IMR-90 (cell line): ENCODE data around the gene RIPOR3. TPM values are rescaled to one million over a fixed set of nuclear protein-coding genes. Genes with fewer than 3 reads are reported as not detected.

Source experiments
- ATAC-seq: fragments of 200-7000 bp; cut with Tn5 transposase; 2 replicates; pipeline ENCODE4 v1.9.1; 2020; ENCODE audit warnings: low read depth, mild to moderate bottlenecking, moderate library complexity
- BruUV-seq: library from RNA; stranded (reverse); fragments of 400-500 nt; replicated peaks from 2 replicates; lab custom pipeline; 2021; lab: Mats Ljungman, UMichigan
- CTCF ChIA-PET: fragments of 300-600 bp; formaldehyde crosslinking; extraction: SDS; loops from one replicate; lab custom pipeline; 2021; ENCODE audit warnings: antibody characterized with exemption; lab: Yijun Ruan, JAX
- POLR2A ChIA-PET: fragments of 300-600 bp; sonication (Branson Sonifier 250); formaldehyde crosslinking; loops from one replicate; lab custom pipeline; 2022; ENCODE audit warnings: antibody characterized with exemption; ENCODE audit not compliant: unreplicated experiment; lab: Charles Lee
- DNase-seq: peaks from one replicate; pipeline ENCODE4 v3.0.0; 2013
- H2AFZ ChIP-seq: replicated peaks from 2 replicates; pipeline ENCODE3; 2013; ENCODE audit warnings: low read length, mild to moderate bottlenecking; ENCODE audit not compliant: poor library complexity
- H2AK5ac ChIP-seq: 2 replicates; pipeline ENCODE4 v1.6.1; 2013; ENCODE audit warnings: low read depth, low read length, inconsistent platforms
- H2AK9ac ChIP-seq: replicated peaks from 2 replicates; pipeline ENCODE3; 2013; ENCODE audit warnings: mild to moderate bottlenecking, low read depth, low read length, moderate library complexity; ENCODE audit not compliant: poor library complexity
- H2BK120ac ChIP-seq: 2 replicates; pipeline ENCODE4 v1.6.1; 2013; ENCODE audit warnings: low read depth, low read length, inconsistent platforms
- H2BK15ac ChIP-seq: 3 replicates; pipeline ENCODE4 v1.6.1; 2013; ENCODE audit warnings: low read depth, low read length, inconsistent platforms
- H2BK20ac ChIP-seq: 2 replicates; pipeline ENCODE4 v1.6.1; 2013; ENCODE audit warnings: low read depth, mild to moderate bottlenecking, inconsistent platforms, low read length, moderate library complexity
- H2BK5ac ChIP-seq: 2 replicates; pipeline ENCODE4 v1.6.1; 2013; ENCODE audit warnings: mild to moderate bottlenecking, low read depth, low read length, inconsistent platforms; ENCODE audit not compliant: poor library complexity, severe bottlenecking
- H3K14ac ChIP-seq: replicated peaks from 2 replicates; pipeline ENCODE4 v1.6.1; 2013; ENCODE audit warnings: low read depth, low read length, inconsistent platforms
- H3K18ac ChIP-seq: 2 replicates; pipeline ENCODE4 v1.6.1; 2013; ENCODE audit warnings: low read depth, low read length, control low read depth
- H3K23ac ChIP-seq: 2 replicates; pipeline ENCODE4 v1.6.1; 2013; ENCODE audit warnings: low read depth, low read length, inconsistent platforms
- H3K27ac ChIP-seq: 2 replicates; pipeline ENCODE4 v1.5.1; 2013; ENCODE audit warnings: mild to moderate bottlenecking, control low read depth, low read length; ENCODE audit not compliant: insufficient read depth
- H3K27me3 ChIP-seq: 2 replicates; pipeline ENCODE4 v1.6.1; 2013; ENCODE audit warnings: low read length; ENCODE audit not compliant: control insufficient read depth, insufficient read depth
- H3K36me3 ChIP-seq: 2 replicates; pipeline ENCODE4 v1.6.1; 2013; ENCODE audit warnings: low read length, mixed read lengths; ENCODE audit not compliant: control insufficient read depth, insufficient read depth
- H3K4ac ChIP-seq: 2 replicates; pipeline ENCODE4 v1.6.1; 2013; ENCODE audit warnings: low read depth, low read length, inconsistent platforms
- H3K4me1 ChIP-seq: 2 replicates; pipeline ENCODE4 v1.6.1; 2013; ENCODE audit warnings: low read length, mixed read lengths; ENCODE audit not compliant: control insufficient read depth, insufficient read depth
- H3K4me2 ChIP-seq: 2 replicates; pipeline ENCODE4 v1.6.1; 2013; ENCODE audit warnings: low read depth, mild to moderate bottlenecking, control low read depth, low read length, moderate library complexity
- H3K4me3 ChIP-seq: 2 replicates; pipeline ENCODE4 v1.5.1; 2013; ENCODE audit warnings: low read depth, mild to moderate bottlenecking, control low read depth, low read length, moderate library complexity; ENCODE audit not compliant: insufficient read depth
- H3K56ac ChIP-seq: 2 replicates; pipeline ENCODE4 v1.6.1; 2013; ENCODE audit warnings: low read length, inconsistent platforms; ENCODE audit not compliant: insufficient read depth; ENCODE audit errors: extremely low read depth
- H3K79me1 ChIP-seq, 2 experiments: 2 replicates each; pipeline ENCODE4 v1.6.1; 2013; ENCODE audit warnings: low read length in 2 of 2, inconsistent platforms in 1 of 2, low read depth in 1 of 2
- H3K9ac ChIP-seq: 2 replicates; pipeline ENCODE4 v1.6.1; 2013; ENCODE audit warnings: low read depth, low read length, control low read depth
- H3K9me1 ChIP-seq: 2 replicates; pipeline ENCODE4 v1.6.1; 2013; ENCODE audit warnings: low read length, inconsistent platforms; ENCODE audit not compliant: insufficient read depth
- H3K9me3 ChIP-seq: 2 replicates; pipeline ENCODE4 v1.6.1; 2013; ENCODE audit warnings: low read length; ENCODE audit not compliant: control insufficient read depth, insufficient read depth
- H4K20me1 ChIP-seq: 2 replicates; pipeline ENCODE4 v1.6.1; 2013; ENCODE audit warnings: low read length, inconsistent platforms; ENCODE audit not compliant: insufficient read depth
- H4K5ac ChIP-seq: 2 replicates; pipeline ENCODE4 v1.6.1; 2013; ENCODE audit warnings: mild to moderate bottlenecking, low read depth, low read length, control low read depth
- H4K8ac ChIP-seq, 2 experiments: 2 replicates each; pipeline ENCODE4 v1.6.1; 2013; ENCODE audit warnings: low read depth in 2 of 2, low read length in 2 of 2, control low read depth in 1 of 2, inconsistent platforms in 1 of 2
- H4K91ac ChIP-seq: 2 replicates; pipeline ENCODE4 v1.6.1; 2013; ENCODE audit warnings: low read depth, low read length, inconsistent platforms; ENCODE audit not compliant: insufficient read depth
- BHLHE40 ChIP-seq: fragments of 150-350 bp; IDR thresholded peaks from 2 replicates; pipeline ENCODE4 v1.6.1; 2016; ENCODE audit warnings: mild to moderate bottlenecking, low read depth, low read length
- FOS ChIP-seq: fragments of 150-350 bp; IDR thresholded peaks from 2 replicates; pipeline ENCODE4 v1.6.1; 2016; ENCODE audit warnings: low read depth, low read length
- RCOR1 ChIP-seq: IDR thresholded peaks from 2 replicates; pipeline ENCODE4 v1.6.1; 2012; ENCODE audit warnings: mild to moderate bottlenecking, low read length, improper control_type of control experiment; ENCODE audit not compliant: insufficient replicate concordance
- USF2 ChIP-seq: fragments of 150-350 bp; IDR thresholded peaks from 2 replicates; pipeline ENCODE4 v1.6.1; 2017; ENCODE audit warnings: mild to moderate bottlenecking, antibody characterized with exemption, low read length, low read depth
- WGBS, 2 experiments: methylation state at CpG; one replicate each; pipeline versions ENCODE4 v1.1.5 to v1.1.7; 2013; ENCODE audit warnings: missing lambda C conversion rate in 2 of 2; ENCODE audit not compliant: insufficient read length in 1 of 2; ENCODE audit errors: extremely low coverage in 2 of 2; 5-methylcytosine and 5-hydroxymethylcytosine counted together
- dilution Hi-C: fragments of 300-500 bp; cut with HindIII; formaldehyde crosslinking; loops from one replicate; pipeline ENCODE4 v1.14.3; 2018; ENCODE audit warnings: low sequenced_read_pairs; ENCODE audit not compliant: unreplicated experiment
- in situ Hi-C: fragments of 300-500 bp; cut with MboI; formaldehyde crosslinking; loops from 3 replicates; pipeline ENCODE4 v1.14.3; 2019; ENCODE audit warnings: low sequenced_read_pairs, inconsistent platforms, mixed read lengths
- intact Hi-C: fragments of 100-400 bp; cut with micrococcal nuclease; formaldehyde crosslinking; loops from 2 replicates; pipeline ENCODE4 v1.10.0; 2022
- polyA plus RNA-seq, 3 experiments: library from polyadenylated mRNA; depleted of rRNA; stranded (reverse); fragments of >200 nt; gene quantifications; 2 replicates each; pipeline ENCODE4 v1.2.3, GENCODE V29; 2012; ENCODE audit warnings: low replicate concordance in 1 of 3
- total RNA-seq: library from RNA; depleted of rRNA; stranded (reverse); fragments of >200 nt; gene quantifications from 2 replicates; pipeline ENCODE4 v1.2.3, GENCODE V29; 2012

RIPOR3 gene
- total and polyA plus RNA-seq, 2 of the 4 experiments (the other 2 are of a cell fraction): 0.54 to 1.7 TPM

GRCh38 chr20:50652702-50653294 lies 38.5 kb downstream of the RIPOR3 start:
- intact Hi-C loops: no loop called here

More at GRCh38 chr20:50652702-50653294, 38.5 kb downstream of the RIPOR3 start:
- H2AK5ac ChIP-seq: peak overlapping the region; percentile 99
- H3K56ac ChIP-seq: peak overlapping the region; percentile 94
- H2BK120ac ChIP-seq: peak overlapping the region; percentile 100
- H2BK15ac ChIP-seq: peak overlapping the region; percentile 97
- ChIA-PET CTCF (interaction anchor here (0.6 to 1.6 kb wide), 3 partner anchors 17 to 94 kb away, joined by 3 to 10 read pairs (median 4); no protein-coding TSS in a partner anchor), POLR2A (interaction anchor here (0.6 to 0.7 kb wide), 2 partner anchors 36 to 43 kb away, joined by 3 to 5 read pairs; no protein-coding TSS in a partner anchor)
- H3K9ac ChIP-seq: peak overlapping the region; percentile 69
- H3K18ac ChIP-seq: peak overlapping the region; percentile 99
- dilution Hi-C loops: no loop called here
- peak overlapping the region; percentile 96 for H3K14ac ChIP-seq
- peaks cover 12% of the 10 kb centered on the region for H3K9me1 ChIP-seq
- no peaks in the 10 kb centered on the region for H3K9me3 ChIP-seq
- peak overlapping the region; percentile 73 for H3K4me2 ChIP-seq
- H4K20me1 ChIP-seq: no peaks in the 10 kb centered on the region
- peak overlapping the region; percentile 99 for H2BK5ac ChIP-seq
- peak overlapping the region; percentile 99 for H4K91ac ChIP-seq
- no CpG with 5 or more reads among the region's 11 CpGs for WGBS, 2 experiments
- peaks cover 26% of the 10 kb centered on the region for H3K4me1 ChIP-seq
- ATAC-seq (peak; percentile 61), DNase-seq (peak; percentile 77)
- in situ Hi-C loops: no loop called here
- no TSS peak for BruUV-seq
- peak overlapping the region; percentile 96 for H3K23ac ChIP-seq
- TF ChIP-seq RCOR1: peak; percentile 55
- TF ChIP-seq FOS: peak; percentile 65
- no peak for TF ChIP-seq USF2
- TF ChIP-seq BHLHE40: no peak
- peak overlapping the region; percentile 37 to 97 for H4K8ac ChIP-seq
- H3K27ac ChIP-seq: peak overlapping the region; percentile 94
- peak overlapping the region; percentile 100 for H4K5ac ChIP-seq
- H3K36me3 ChIP-seq: no peaks in the 10 kb centered on the region
- peak overlapping the region; percentile 84 for H2AFZ ChIP-seq
- peak overlapping the region; percentile 97 for H2BK20ac ChIP-seq
- no peaks in the 10 kb centered on the region for H3K27me3 ChIP-seq
- peaks cover 0 to 26% of the 10 kb centered on the region in 2 experiments; a peak in 2 of 4 replicates for H3K79me1 ChIP-seq
- H3K4ac ChIP-seq: peak overlapping the region; percentile 100
- no peak overlapping the region for H3K4me3 ChIP-seq
- peak overlapping the region; percentile 92 for H2AK9ac ChIP-seq
